Embryonic facial prominence (tissue), 1 donor: Measurements from ENCODE around the gene TRIM44.

Experiments used
- DNase-seq: peaks from one replicate; pipeline ENCODE4 v3.0.0-alpha.2; 2016; ENCODE audit errors: extremely low spot score

Gene TRIM44

DNA sequence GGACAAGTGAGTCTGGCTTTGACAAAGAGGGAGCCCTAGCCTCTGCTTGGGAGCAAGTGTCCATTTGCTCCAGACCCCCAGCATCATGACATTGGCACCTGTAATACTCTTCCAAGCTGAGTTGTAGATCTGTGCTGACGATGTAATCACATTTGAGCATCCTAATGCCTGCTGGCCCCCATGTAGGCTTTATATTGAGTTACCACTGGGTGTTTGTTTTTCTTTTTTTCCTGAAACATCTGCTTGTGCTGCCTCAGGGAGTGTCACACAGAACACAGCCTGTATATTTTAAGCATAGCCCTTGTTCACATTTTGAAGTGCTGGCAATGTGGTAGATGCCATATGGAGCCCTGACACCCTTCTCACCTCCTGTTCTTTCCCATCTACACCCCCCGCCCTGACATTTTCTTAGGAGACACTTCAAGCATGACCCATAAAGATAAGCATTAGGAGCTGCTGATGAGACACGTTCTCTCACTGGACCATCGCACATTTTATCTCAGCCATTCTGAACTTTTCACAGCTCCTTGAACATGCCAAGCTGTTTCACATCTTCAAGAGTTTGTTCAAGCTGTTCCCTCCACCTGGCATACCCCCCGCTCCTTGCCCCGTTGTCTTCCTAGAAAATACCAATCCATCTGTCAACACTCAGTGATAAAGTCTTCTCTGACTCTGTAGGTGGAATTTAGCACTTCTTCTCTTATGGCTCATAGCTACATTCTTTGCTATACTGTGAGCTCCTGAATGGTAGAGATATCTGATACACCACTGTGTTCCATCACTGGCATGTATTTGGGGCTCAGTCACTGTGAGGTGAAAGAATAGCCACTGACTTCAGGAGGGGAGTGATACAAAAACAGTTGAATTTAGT lies 128.7 kb downstream of the TRIM44 start:
- no peak for DNase-seq

DNA sequence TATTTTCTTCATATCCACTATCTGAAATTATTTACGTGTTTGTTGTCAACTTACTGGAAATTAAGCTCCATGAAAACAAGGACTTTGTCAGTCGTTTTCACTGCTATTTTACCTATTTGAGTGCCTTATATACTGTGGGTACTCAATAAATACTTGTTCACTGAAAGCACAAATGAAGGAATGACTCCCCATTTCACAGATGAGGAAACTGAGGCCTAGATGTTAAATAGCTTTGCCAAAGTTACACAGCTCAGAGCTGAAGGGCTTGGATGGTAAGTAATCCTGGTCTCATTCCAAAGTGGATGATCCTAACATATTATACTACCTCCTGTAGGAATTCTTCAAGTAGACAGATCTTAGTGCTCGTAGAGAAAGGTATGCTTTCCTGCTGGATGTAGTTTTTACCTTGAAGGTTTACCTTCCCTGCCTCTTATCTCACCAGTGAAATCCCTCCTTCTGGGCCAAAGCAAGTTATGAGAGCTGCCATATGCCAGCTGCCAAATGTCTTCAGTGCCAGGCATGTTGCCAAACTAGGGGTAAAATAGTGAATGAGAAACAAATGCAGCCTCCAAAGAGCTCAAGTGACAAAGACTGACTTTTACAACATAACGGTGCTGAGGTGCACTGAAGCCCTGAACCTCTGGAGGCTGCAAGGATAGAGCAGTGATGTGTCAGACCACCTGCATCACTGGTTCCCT lies 129.7 kb downstream of the TRIM44 start:
- DNase-seq: no peak

DNA sequence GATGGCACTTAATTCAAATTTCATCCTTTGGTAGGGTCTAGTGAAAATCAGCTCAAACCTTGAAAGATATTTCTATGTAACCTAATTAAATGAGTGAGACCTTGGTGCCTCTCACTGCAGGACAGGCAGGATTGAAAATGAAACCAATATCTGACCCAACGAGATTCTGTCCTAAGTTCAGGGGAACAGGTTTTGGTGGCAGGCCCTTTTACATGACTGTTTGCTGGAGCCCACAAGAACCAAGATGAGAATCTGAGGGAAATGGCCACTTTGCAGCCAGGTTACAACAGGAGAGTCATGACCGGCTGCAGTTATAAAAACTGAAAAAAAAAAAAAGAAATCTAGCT lies 130.2 kb downstream of the TRIM44 start:
- no peak for DNase-seq

DNA sequence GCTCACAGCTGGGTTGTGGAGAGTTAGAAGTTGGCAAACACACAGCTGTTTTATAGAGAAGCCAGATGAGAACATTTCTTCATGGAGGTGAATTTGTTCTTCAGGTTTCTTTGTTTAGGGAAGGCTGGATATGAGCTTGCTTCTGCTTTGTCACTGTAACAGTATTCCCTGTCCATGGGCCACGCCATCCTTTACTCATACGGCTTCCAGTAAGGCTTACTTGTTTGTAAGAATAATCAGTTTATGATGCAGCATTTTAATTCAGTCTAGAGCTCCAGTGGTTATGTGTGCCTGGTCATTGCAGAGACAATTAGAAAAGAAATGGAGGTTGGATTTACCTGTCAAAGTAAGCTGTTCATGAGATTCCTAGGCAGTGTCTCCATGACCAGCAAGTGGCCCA lies 131.8 kb downstream of the TRIM44 start:
- no peak for DNase-seq

DNA sequence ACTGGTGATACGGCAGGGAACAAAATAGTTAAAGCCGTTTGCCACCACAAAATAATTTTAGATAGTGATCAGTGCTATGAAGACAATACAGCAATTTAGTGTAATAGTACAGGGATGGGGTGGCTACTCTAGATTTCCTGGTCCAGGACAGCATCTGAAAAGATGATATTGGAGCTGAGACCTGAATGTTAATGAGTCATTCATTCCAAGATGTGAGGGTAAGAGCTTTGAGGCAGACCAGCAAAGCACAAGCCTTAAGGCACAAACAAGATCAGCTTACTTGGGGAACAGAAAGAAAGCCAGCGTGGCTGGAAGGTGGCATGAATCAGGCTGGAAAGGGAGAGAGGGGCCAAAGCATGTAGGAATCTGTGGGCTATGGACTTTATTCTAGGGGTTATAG lies 132.3 kb downstream of the TRIM44 start:
- no peak for DNase-seq

DNA sequence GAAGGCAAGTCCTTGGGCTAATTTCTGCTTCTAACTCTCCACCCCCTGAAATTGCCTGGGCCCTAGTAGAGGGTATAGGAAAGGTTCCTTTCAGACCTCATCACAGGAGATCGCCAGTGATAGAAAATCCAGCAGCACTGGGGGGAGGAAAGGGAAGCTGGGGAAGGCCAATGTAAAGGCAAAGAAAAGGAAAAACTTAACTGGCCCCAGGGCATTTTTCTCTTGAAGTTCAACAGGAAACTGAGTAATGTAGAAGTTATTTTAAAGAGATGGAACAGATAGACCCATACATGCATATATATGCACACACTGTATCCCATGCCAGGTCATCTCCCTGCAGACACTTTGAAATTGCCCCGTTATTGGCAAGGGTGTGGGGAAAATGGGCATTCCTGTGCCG lies 134.0 kb downstream of the TRIM44 start:
- DNase-seq: no peak

DNA sequence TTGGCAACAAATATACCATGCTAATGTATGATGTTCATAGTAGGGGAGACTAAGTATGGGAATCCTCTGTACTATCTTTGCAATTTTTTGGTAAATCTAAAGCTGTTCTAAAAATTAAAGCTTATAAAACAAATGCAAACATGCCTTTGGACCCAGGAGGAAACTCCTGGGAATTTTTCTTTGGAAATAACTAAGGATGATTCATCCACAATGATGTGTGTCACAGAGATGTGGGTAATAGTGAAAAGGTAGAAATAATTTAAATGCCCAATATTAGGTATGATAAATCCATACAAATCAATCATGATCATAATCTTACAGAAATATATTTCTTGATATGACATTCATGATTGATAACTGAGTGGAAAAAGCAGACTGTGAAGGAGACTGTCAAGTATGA lies 135.8 kb downstream of the TRIM44 start:
- DNase-seq: no peak

DNA sequence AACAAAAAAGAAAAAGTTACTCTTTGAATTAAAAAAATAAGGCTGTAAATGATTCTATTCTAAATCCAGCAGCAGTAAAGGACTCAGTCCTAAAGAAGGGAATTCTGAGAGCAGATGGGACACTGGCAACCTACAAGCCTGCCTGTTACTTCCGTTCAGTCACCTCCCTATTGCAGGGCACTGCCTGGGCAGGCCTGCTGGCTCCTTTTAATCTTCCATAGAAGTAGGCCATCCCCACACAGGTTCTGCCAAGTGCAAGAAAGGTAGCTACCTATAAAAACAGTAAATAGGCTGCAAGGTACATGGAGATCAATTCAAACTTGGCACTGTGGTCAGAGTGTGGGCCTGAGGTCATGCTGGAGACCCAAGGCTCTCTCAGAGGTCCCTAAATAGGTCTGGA lies 136.4 kb downstream of the TRIM44 start:
- DNase-seq: no peak

DNA sequence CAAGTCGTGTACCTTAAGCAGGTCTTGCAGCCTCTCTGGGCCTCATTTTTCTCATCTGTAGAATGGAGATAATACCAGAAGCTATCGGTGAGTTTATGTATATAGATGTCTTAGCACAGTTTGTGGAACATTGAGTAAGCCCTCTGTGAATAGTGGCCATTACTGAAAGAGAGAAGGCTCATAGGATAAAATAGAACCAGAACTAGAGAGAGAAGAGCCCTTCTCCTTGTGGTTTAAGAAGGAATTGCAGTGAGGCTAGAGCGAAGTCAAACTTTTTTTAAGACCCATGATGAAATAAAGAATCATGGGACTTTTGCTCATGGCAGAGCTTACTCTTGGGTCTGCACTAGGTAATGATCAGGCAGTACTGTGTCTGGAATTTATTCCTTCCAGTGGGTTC lies 137.1 kb downstream of the TRIM44 start:
- no peak for DNase-seq

DNA sequence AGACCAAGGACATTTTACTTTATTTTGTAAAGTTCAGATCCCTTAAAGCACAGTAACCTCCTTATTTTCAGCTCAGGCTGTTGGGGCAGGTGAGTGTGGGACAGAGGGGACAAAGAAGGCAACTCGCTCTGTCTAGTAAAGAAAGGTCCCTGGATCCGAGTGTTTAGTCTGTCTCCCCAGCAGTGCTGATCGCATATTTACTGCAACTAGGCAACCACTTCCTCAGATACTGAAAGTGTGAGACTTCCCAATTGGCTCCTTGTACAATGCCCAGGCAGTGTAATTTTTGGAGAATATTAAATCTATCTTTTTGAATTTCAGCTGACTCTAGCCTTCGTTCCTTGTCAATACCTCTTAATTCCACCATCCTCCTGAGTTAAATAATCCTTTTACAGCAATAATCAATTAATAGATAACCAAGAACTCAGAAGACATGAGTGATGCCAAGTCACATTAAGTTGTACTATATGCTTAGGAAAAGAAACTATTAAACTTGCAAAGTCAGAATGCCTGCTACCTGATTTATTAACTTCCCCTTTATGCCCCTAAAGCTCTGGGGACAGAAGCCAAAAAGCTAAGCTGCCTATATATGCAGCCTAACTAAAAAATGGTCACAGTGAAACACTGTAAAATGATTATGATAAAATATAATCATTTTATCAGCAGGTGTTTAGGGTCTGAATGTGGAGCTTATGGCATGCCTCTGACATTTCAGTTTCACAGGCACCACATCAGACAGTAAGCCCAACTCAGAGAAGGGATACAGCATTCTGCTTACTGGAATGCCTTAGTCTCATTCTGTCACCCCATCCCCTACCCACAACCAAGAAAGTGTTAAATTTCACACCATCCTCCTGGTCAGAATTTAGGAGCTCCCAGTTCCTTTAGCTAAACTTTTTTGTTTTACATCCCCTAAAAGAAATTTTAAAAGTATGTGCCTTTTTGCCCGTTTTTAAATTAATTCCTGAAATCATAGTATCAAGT lies 138.7 kb downstream of the TRIM44 start:
- DNase-seq: no peak

DNA sequence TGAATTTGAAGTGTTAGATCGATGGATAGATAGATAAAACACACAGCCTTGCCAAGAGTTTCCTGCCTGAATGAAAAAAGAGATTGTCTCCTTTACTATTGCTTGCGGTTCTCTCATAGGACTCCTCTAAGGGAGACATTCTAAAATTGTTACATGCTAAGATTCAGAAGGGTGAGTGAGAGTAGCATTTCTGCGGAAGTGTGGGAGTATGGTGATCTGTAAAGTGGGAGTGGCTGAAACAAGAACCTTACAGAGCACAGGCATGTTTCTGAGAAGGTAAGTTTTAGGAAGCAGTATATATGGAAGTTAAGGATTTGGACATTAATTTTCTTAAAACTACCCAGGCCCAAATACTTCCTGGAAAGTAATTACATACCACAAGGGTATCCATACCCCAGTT lies 139.6 kb downstream of the TRIM44 start:
- no peak for DNase-seq

DNA sequence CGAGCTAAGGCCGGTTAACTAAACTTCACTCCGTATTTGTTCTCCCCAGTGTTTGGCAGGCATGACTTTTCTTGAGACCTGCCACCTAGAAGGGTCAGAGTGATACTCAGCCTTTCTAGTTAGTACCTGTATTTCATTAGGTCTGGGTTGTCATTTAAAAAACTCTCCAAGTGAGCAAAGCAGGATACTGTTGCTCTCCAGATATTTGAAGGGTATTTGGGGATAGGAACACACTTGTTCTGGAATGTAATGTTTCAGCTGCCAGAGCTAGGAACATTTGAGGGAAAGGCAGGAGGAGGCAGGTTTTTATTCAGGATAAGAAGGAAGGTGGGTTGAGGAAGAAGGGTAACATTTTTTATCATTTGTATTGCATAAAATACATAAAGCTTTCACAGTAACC lies 140.1 kb downstream of the TRIM44 start:
- no peak for DNase-seq

DNA sequence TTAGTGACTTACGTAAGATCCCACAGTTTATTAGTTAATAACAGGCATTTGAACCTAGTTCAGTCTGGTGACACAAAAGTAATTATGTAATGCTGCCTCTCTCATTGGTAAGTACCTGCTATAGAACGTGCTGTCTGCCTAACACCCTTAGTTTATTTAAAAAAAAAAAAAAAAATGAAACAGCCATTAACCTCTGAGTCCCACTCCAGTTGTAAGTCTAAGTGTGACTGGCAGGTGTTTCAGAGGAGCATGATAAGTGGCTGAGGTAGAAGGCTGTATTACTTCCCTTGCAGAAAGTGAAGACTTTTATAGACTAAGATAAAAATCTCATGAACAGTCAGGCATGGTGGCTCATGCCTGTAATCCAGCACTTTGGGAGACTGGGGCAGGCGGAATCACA lies 140.5 kb downstream of the TRIM44 start:
- DNase-seq: no peak

DNA sequence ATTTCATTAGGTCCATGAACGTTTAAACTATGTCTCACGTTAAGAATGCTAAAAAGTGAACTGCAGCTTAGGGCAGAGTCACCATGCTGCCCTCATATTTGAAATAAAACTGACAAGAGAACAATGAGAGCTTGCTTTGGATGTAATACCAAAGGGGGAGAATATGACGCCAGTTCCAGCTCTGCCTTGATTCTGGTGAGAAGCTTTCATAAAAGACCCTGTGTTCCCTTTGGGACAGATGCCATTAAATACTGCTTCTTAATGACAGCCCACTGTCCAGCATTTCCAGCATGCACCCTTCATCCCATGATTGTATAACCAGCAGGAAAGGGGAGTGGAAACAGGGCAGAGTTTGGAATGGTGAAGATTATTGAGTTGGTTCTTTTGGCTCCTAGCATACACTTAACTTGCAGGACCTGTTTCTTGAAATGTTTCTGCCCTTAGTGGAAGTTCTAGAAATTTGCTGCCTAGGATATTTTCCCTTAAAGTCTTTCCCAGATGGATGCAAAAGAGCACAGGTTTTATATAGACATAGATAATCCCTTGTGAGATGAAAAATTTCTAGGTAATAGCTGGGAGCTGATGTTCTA lies 142.0 kb downstream of the TRIM44 start:
- no peak for DNase-seq

DNA sequence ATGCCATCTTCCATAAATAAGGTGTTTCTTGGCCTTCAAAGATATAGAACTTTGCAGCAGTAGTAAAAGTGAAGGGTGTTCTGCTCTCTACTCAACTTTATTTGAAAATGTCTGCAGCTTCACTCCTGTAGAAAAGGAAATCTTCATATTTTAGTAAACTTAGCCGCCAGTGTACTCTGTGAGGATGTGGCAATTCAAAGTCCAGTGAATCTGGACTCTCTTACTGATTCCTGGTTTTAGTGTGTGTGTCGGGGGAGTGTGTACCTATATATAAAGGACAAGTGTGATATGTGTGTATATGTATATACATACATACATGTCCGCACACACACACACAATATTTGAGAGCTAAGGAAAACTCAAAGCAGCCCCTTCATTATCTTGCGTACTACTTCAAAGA lies 147.0 kb downstream of the TRIM44 start:
- DNase-seq: no peak

DNA sequence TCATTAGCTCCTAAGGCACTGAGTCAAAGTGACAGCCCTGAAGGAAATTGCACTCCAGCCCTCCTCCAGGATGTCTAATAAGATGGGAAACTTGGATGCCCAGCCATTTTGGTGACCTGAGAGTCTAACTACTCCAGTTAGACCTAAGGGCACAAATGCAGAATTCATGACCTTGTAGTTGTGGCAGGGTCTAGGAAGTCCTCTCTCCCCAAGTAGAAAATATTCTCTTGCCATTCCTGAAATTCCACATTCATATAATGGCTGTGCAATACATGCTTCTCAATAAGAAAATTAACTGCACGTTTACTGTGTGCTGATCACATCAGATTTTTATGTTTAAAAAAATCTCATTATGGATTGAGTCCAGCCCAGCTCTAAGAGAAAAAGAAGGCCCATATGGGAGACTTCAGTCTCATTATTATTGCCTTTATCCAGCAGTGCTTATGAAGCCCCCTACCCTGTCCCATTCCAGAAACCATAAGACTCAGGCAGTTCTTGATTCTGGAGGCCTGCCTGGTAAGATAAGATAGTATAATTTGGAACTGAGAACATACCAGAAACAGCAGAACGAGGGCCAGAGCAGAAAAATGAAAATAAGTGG lies 147.6 kb downstream of the TRIM44 start:
- DNase-seq: no peak

DNA sequence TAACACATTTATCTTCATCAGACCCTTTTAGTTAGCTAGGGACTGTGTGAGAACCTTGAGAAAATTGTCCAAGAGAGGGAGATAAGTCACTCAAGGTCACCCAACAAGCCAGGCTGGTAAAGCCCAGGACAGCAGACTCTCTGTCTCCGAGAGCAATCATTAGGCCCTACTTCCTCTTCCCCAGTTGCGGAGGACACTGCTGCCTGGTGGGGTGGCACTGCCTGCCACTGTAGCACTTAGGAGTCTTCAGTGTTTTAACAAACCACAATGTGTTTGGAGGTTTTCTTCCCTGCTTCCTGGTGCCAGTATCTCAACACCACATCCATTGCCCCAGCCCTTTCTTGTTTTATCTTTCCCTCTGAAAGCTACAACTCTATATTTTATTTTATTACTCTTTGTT lies 149.2 kb downstream of the TRIM44 start:
- DNase-seq: no peak

DNA sequence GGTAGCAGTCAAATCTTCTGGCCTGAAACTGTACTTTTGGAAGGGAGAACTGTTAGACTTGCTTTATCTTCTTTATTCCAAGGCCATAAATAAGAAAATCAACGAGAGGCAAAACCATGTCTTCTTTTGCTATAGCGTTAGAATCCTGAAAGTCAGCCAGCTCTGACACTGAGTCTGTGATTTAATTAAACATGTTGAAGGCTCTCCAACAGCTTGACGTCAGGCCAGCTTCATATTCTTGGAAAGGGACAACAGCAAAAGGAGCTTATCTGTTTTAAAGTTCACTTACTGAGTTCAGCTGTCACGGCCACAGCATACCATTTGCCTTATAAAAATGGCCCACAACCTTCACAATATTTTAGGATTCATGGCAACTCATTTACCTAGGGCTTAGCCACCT lies 150.3 kb downstream of the TRIM44 start:
- no peak for DNase-seq

DNA sequence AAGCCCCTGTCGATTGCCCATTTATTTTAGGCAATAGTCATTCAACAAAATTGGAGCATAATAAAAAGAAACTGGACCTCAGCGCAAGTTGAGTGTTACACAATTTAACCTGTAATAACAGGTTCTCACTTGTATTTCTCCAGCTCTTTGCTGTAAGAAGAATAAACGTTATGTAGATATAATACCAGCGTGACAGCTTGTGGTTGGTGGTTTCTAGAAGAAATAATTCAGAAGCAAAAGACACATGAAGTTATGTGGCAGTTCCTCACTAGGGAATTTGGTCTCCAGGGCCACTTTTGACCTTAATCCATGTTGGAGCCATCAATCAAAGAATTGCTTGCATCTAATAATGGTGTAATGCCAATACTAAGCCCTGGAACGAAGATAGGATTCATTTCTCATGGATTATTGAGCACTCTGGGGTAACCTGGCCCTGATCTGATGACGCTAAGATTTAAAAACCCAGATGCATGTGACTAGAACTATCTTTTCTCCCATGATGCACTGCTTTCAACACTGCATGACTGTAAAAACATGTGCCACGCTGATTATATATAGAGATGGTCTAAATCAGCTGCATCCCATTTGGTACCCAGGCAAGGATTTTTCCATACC lies 151.6 kb downstream of the TRIM44 start:
- no peak for DNase-seq

DNA sequence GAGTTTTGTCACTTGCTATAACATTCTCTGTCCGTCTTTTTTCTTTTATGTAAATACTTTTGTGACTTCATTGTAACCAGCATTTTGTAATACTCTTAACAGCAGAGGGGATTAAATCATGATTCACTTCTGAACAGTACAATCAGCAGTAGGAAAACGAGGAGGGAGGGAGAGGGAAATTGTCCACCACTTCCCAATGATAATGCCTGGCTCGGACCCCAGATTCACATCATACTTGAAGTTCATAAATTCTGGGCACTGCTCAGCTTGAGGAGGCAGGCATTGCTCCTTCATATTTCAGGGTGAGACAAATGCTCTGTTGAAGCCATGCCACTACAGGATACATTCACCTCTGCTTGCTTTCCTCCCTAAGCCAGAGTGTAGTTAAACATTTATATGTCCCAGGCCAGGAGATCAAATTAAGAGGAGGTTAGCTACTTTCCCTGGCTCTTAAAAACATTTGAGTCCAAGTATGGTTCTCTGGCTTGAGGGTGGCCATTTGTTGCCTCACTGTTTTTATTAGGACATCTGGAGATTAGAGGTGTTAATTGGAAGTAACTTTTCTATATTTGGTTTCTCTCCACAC lies 152.2 kb downstream of the TRIM44 start:
- DNase-seq: no peak
